ENCODE data around the gene CXorf49B.
"Not testable (repeated sequence)": the region's sequence is repeated elsewhere in the genome, so short reads cannot be mapped to it uniquely, and the experiment has no call there.

Gene CXorf49B

GRCh38 chrX:71763049-71763448 lies at the start of gene CXorf49B:
Gene CXorf49B, plus strand, starts transcription at chrX:71763349. Its CDS starts 75 bp downstream, at chrX:71763424.
- FAIRE-seq; DNase-seq (ENCODE audit: insufficient read length, low spot score): not testable (repeated sequence)

- FAIRE-seq; DNase-seq (ENCODE audit: insufficient read length, low spot score): not testable (repeated sequence)
Measured at GRCh38 chrX:71714064-71714463, 49.1 kb upstream of the CXorf49B start.

- not testable (repeated sequence) for DNase-seq (ENCODE audit: insufficient read length, low spot score); FAIRE-seq
Measured at GRCh38 chrX:71715551-71715950, 47.6 kb upstream of the CXorf49B start.

- not testable (repeated sequence) for FAIRE-seq; DNase-seq (ENCODE audit: insufficient read length, low spot score)
Measured at GRCh38 chrX:71716323-71716722, 46.8 kb upstream of the CXorf49B start.

GRCh38 chrX:71718185-71718584 lies 45.0 kb upstream of the CXorf49B start, which contains the start of gene CXorf49:
Gene CXorf49, minus strand, starts transcription at chrX:71718285. Its CDS starts 134 bp downstream, at chrX:71718151.
- DNase-seq (ENCODE audit: insufficient read length, low spot score); FAIRE-seq: not testable (repeated sequence)

GRCh38 chrX:71719195-71719594 lies 44.0 kb upstream of the CXorf49B start:
- not testable (repeated sequence) for DNase-seq (ENCODE audit: insufficient read length, low spot score); FAIRE-seq

GRCh38 chrX:71720289-71720886 lies 42.8 kb upstream of the CXorf49B start:
- not testable (repeated sequence) for DNase-seq (ENCODE audit: insufficient read length, low spot score); FAIRE-seq

GRCh38 chrX:71760688-71761281 lies 2.4 kb upstream of the CXorf49B start:
- DNase-seq (ENCODE audit: insufficient read length, low spot score); FAIRE-seq: not testable (repeated sequence)

- not testable (repeated sequence) for DNase-seq (ENCODE audit: insufficient read length, low spot score); FAIRE-seq
Measured at GRCh38 chrX:71764832-71765231, 1.7 kb downstream of the CXorf49B start.

- not testable (repeated sequence) for DNase-seq (ENCODE audit: insufficient read length, low spot score); FAIRE-seq
Measured at GRCh38 chrX:71765613-71766012, 2.5 kb downstream of the CXorf49B start.

GRCh38 chrX:71767134-71767533 lies 4.0 kb downstream of the CXorf49B start:
- not testable (repeated sequence) for FAIRE-seq; DNase-seq (ENCODE audit: insufficient read length, low spot score)

GRCh38 chrX:71778322-71778721 lies 15.2 kb downstream of the CXorf49B start:
- not testable (repeated sequence) for FAIRE-seq; DNase-seq (ENCODE audit: insufficient read length, low spot score)

GRCh38 chrX:71782225-71782949 lies 19.2 kb downstream of the CXorf49B start:
- DNase-seq (ENCODE audit: insufficient read length, low spot score); FAIRE-seq: not testable (repeated sequence)

- not testable (repeated sequence) for FAIRE-seq; DNase-seq (ENCODE audit: insufficient read length, low spot score)
Measured at GRCh38 chrX:71782950-71783299, 19.8 kb downstream of the CXorf49B start.

- not testable (repeated sequence) for DNase-seq (ENCODE audit: insufficient read length, low spot score); FAIRE-seq
Measured at GRCh38 chrX:71783569-71784347, 20.6 kb downstream of the CXorf49B start.

- DNase-seq (ENCODE audit: insufficient read length, low spot score); FAIRE-seq: not testable (repeated sequence)
Measured at GRCh38 chrX:71784348-71784983, 21.3 kb downstream of the CXorf49B start.

- DNase-seq (ENCODE audit: insufficient read length, low spot score); FAIRE-seq: not testable (repeated sequence)
Measured at GRCh38 chrX:71806450-71806849, 43.3 kb downstream of the CXorf49B start.
